ENCODE measurements around the gene RENBP. TPM values are rescaled to one million over a fixed set of nuclear protein-coding genes. Genes with fewer than 3 reads are reported as not detected.

Gene RENBP
- total RNA-seq, 1 donor from 2014 or later = 7.2 TPM

DNA sequence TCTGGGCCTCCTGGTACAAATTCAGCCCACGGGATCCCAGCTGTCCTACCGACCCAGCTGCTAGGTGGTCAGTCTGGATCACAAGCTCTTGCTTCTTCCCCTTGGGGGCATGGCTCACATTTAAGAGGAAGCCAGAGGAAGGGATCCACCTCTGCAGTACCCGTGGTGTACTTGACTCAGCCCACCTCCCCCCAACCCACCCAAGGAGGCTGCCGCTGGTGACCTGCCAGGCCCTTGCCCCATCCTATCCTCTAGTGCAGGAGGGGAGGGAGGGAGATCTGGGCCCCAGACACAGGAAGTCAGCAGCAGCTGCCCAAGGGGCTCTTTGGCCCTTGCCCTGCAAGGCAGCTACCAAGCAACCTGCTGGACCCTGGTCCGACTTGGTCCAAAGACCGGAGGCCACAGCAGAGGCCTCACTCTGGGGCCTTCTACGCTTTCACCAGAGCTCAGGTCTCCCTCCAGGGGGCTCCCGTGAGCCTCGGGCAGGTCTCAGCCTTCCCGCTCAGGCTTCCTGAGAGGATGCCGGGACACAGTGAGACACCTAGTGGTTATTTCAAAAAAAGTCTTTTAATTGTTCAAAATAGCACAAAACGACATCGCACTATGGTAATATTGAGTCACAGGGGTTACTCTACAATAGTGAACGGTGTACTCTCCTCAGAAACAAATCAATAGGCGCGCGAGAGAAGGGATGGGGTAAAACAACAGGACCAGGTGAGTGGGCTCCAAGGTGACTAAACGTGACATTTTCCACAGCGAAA lies 2.7 kb upstream of the RENBP start:
- H3K4me3 Mint-ChIP-seq = no peak overlapping the region
- TF ChIP-seq, protein P1, sequence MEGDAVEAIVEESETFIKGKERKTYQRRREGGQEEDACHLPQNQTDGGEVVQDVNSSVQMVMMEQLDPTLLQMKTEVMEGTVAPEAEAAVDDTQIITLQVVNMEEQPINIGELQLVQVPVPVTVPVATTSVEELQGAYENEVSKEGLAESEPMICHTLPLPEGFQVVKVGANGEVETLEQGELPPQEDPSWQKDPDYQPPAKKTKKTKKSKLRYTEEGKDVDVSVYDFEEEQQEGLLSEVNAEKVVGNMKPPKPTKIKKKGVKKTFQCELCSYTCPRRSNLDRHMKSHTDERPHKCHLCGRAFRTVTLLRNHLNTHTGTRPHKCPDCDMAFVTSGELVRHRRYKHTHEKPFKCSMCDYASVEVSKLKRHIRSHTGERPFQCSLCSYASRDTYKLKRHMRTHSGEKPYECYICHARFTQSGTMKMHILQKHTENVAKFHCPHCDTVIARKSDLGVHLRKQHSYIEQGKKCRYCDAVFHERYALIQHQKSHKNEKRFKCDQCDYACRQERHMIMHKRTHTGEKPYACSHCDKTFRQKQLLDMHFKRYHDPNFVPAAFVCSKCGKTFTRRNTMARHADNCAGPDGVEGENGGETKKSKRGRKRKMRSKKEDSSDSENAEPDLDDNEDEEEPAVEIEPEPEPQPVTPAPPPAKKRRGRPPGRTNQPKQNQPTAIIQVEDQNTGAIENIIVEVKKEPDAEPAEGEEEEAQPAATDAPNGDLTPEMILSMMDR (IDR thresholded peaks at IDR 0.05; ENCODE audit: unreplicated experiment) = peak; percentile 71
- H3K36me3 Mint-ChIP-seq = peaks cover 21% of the 10 kb centered on the region
- no peaks in the 10 kb centered on the region for H3K9me3 Mint-ChIP-seq
- H3K4me1 Mint-ChIP-seq = peaks cover 2% of the 10 kb centered on the region
- no peaks in the 10 kb centered on the region for H3K27me3 Mint-ChIP-seq (ENCODE audit: low read depth)
- H3K27ac Mint-ChIP-seq = peak overlapping the region; percentile 77
- peak in 1 of 2 experiments; percentile 77 for DNase-seq (ENCODE audit: low spot score in 2 of 2, unreplicated experiment in 2 of 2)

DNA sequence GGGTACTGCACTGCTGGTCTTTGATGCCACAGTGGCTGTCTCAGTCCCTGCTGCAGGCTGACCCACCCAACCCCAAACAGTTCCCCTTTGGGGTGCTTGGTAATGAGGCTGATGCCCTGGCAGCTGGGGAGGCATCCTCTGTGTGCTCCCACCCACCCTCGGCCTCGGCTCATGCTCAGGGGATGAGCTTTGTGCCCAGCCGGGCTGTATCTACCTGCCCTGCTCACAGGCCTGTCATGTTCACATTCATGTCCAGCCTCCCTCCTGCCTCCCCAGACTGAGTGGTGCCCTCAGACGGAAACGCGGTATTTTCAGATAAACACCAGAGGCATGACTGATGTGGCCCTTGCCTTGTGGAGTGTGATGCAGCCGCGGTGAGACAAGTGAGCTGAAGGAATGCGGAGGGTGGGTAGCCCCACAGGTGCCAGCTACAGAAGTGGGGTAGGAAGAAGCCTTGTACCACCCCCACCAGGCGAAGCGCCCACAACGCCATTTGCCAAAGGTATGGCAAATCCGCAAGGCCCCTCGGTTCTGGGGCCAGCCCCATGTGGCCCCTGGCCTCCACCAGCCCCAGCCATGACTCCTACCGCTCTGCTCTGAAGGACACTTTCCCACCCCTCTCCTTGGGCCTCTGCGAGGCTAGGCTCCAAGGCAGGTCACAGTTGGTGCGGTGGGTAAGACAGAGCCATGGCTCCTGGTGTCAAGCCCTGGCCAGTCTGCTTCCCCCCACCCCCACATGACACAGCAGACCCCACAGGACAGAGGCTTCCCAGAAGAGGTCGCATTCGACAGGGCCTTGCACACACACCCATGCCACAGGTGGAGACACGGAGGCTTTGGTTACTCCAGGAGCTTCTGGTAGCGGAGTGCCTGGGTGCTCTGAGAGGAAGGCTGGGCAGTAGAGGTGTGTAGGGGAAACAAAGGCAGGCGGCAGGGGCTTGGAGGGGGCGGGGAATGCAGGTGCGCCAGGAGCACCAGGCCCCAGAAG lies 1.8 kb upstream of the RENBP start:
- DNase-seq (ENCODE audit: low spot score in 2 of 2, unreplicated experiment in 2 of 2) = no peak
- Mint-ChIP-seq H3K27ac (no peak overlapping the region), H3K36me3 (peaks cover 18% of the 10 kb centered on the region), H3K4me1 (peaks cover 2% of the 10 kb centered on the region), H3K27me3 (ENCODE audit: low read depth) (no peaks in the 10 kb centered on the region), H3K9me3 (no peaks in the 10 kb centered on the region), H3K4me3 (no peak overlapping the region)
- TF ChIP-seq, protein P1 (IDR thresholded peaks at IDR 0.05; ENCODE audit: unreplicated experiment) = no peak

DNA sequence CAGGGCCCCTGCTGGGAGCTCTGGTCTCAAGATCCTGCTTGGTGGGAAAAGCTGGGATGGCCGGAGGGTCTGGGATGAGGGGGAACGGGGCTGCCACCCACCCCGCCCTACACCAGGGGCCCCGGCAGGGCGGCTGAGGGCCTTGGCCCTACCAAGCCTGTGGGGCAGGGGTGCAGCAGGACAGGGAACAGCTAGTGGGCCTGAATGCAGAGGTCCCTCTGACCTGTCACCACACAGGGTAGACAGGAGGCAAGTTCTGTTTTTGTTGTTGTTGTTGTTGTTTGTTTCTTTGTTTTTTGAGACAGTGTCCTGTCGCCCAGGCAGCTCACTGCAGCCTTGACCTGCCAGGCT lies 332 bp upstream of the RENBP start:
- Mint-ChIP-seq H3K4me1 (peaks cover 2% of the 10 kb centered on the region), H3K9me3 (no peaks in the 10 kb centered on the region), H3K4me3 (peak overlapping the region; percentile 43), H3K27me3 (ENCODE audit: low read depth) (no peaks in the 10 kb centered on the region), H3K36me3 (peaks cover 6% of the 10 kb centered on the region), H3K27ac (no peak overlapping the region)
- TF ChIP-seq, protein P1 (IDR thresholded peaks at IDR 0.05; ENCODE audit: unreplicated experiment) = no peak
- no peak for DNase-seq (ENCODE audit: low spot score in 2 of 2, unreplicated experiment in 2 of 2)

DNA sequence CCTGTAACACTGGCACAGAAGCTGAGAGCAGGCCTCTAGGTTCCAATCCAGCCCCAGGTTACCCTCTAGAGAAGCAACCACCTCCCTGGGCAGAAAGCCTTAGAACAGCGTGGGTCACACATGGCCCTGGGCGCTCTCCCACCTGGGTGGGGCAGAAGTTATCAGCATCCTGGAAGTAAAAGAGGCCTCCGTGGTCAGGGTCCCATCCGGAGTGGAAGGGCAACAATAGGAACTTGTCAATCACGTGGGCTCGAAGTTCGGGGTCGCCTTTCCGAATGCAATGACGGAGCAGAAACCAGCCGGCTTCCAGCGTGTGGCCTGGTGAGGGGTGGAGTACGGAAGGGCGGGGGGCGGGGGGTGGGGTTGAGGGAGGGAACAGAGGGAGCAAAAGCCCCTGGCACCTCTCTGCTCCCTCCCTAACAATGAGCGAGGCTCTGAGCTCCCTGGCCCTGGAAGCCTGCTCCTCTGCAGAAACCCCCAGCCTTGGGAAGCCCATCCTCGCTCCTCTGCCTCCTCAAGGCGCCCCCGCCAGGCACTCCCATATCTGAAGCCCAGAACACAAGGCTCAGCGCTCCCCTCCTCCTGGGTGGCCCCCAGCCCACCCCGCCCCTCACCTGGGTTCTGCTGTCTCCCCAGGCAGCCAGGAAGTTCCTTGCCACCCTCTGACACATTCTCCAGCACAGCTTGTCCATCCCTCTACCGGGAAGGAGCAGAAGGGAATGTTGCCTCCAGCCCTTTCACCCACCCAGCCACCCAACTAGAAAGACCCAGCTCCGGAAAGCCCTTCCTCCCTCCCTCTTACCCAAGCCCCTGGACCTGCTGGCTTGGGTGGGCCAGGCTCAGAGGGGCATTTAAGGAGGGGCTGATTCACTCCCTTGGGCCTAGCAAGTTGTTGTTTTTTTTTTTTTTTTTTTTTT lies 2.8 kb downstream of the RENBP start:
- no peak overlapping the region for H3K4me3 Mint-ChIP-seq
- peaks cover 2% of the 10 kb centered on the region for H3K9me3 Mint-ChIP-seq
- H3K4me1 Mint-ChIP-seq = no peaks in the 10 kb centered on the region
- H3K27ac Mint-ChIP-seq = no peak overlapping the region
- TF ChIP-seq, protein P1 (IDR thresholded peaks at IDR 0.05; ENCODE audit: unreplicated experiment) = no peak
- no peak for DNase-seq (ENCODE audit: low spot score in 2 of 2, unreplicated experiment in 2 of 2)
- H3K27me3 Mint-ChIP-seq (ENCODE audit: low read depth) = no peaks in the 10 kb centered on the region
- no peaks in the 10 kb centered on the region for H3K36me3 Mint-ChIP-seq

DNA sequence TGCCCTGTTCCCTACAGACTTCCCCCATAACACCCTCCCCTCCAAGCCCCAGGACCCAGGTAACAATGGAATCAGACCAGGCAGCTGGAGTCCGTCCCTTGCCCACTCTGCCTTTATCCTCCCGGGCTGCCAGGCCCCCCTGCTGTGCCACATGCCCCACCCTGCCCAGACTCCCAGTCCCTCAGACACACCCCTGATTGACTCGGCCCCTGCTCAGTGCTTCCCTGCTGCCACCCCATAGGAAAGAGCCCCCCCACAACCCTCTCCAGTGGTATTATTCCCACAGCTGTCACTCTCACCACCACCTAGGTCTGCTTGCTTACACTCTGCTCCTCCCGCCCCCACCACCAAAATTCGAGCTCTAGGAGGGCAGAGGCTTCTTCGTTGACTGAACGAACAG lies 4.9 kb downstream of the RENBP start:
- Mint-ChIP-seq H3K4me3 (no peak overlapping the region), H3K36me3 (no peaks in the 10 kb centered on the region), H3K27ac (no peak overlapping the region), H3K9me3 (peaks cover 3% of the 10 kb centered on the region), H3K27me3 (ENCODE audit: low read depth) (no peaks in the 10 kb centered on the region), H3K4me1 (no peaks in the 10 kb centered on the region)
- TF ChIP-seq, protein P1 (IDR thresholded peaks at IDR 0.05; ENCODE audit: unreplicated experiment) = no peak
- no peak for DNase-seq (ENCODE audit: low spot score in 2 of 2, unreplicated experiment in 2 of 2)
